SK-N-MC (cell line): Measurements from ENCODE around the gene RGS17.

Experiments
- EZH2 ChIP-seq: fragments of 200-600 bp; sonication (generic); IDR thresholded peaks from one replicate; pipeline ENCODE4 v1.6.1; 2017; ENCODE audit warnings: antibody characterized with exemption
- POLR2AphosphoS5 ChIP-seq: IDR thresholded peaks from 2 replicates; pipeline ENCODE4 v1.6.1; 2012; ENCODE audit warnings: mild to moderate bottlenecking, low read depth, low read length, borderline replicate concordance

- TF ChIP-seq POLR2AphosphoS5 = no peak
- no peak for TF ChIP-seq EZH2
These were observed 28.3 kb downstream of the RGS17 start for GRCh38 chr6:153102605-153103318.
